CD14-positive monocyte (primary cell): ENCODE results near the gene EVX2. TPM values are rescaled to one million over a fixed set of nuclear protein-coding genes. Genes with fewer than 3 reads are reported as not detected.

Experiments
- DNase-seq, 3 donors: peaks; one replicate each; pipeline ENCODE4 v3.0.0-alpha.2; 2011 to 2022
- H2AFZ ChIP-seq: 2 replicates; pipeline ENCODE4 v1.6.0; 2012; ENCODE audit warnings: mild to moderate bottlenecking, low read depth, low read length, inconsistent platforms; ENCODE audit not compliant: insufficient read depth, poor library complexity, severe bottlenecking
- H3K27ac ChIP-seq, 2 donors: 1 replicate in 1 of 2; 2 replicates in 1 of 2; pipeline ENCODE4 v1.5.1; 2012 to 2013; ENCODE audit warnings: low read length in 2 of 2, control low read depth in 1 of 2, inconsistent platforms in 1 of 2, low read depth in 1 of 2, mild to moderate bottlenecking in 1 of 2
- H3K27me3 ChIP-seq, 2 donors: one replicate each; pipeline versions ENCODE4 v1.6.0 to v1.6.1; 2011 to 2013; ENCODE audit warnings: low read length in 2 of 2; ENCODE audit not compliant: control insufficient read depth in 2 of 2, insufficient read depth in 2 of 2
- H3K36me3 ChIP-seq, 2 donors: replicated peaks in 1 of 2; 1 replicate in 1 of 2; 2 replicates in 1 of 2; pipeline versions ENCODE4 v1.5.1 to v1.6.1; 2012 to 2013; ENCODE audit warnings: low read length in 2 of 2, control low read depth in 1 of 2, inconsistent platforms in 1 of 2, mild to moderate bottlenecking in 1 of 2; ENCODE audit not compliant: insufficient read depth in 2 of 2, control insufficient read depth in 1 of 2
- H3K4me1 ChIP-seq, 2 donors: 1 replicate in 1 of 2; 2 replicates in 1 of 2; pipeline versions ENCODE4 v1.5.1 to v1.6.1; 2012 to 2013; ENCODE audit warnings: low read length in 2 of 2, control low read depth in 1 of 2, inconsistent platforms in 1 of 2, mild to moderate bottlenecking in 1 of 2, moderate library complexity in 1 of 2; ENCODE audit not compliant: insufficient read depth in 2 of 2, control insufficient read depth in 1 of 2
- H3K4me2 ChIP-seq: replicated peaks from 2 replicates; pipeline ENCODE3; 2012; ENCODE audit warnings: low read length, moderate library complexity, mild to moderate bottlenecking; ENCODE audit not compliant: poor library complexity, severe bottlenecking; ENCODE audit errors: extremely low read depth
- H3K4me3 ChIP-seq, 3 experiments: fragments of 200-600 bp in 1 of 3; sonication (generic) in 1 of 3; replicated peaks in 1 of 3; 1 replicate in 2 of 3; 2 replicates in 1 of 3; pipeline ENCODE4 v1.5.1; 2011 to 2013; ENCODE audit warnings: low read length in 3 of 3, mild to moderate bottlenecking in 3 of 3, control low read depth in 2 of 3, low read depth in 2 of 3, inconsistent platforms in 1 of 3, moderate library complexity in 1 of 3
- H3K79me2 ChIP-seq: 2 replicates; pipeline ENCODE4 v1.6.0; 2012; ENCODE audit warnings: mild to moderate bottlenecking, control low read depth, inconsistent platforms, low read length, moderate library complexity; ENCODE audit not compliant: insufficient read depth
- H3K9ac ChIP-seq: 2 replicates; pipeline ENCODE4 v1.6.0; 2017; ENCODE audit warnings: low read length, mild to moderate bottlenecking; ENCODE audit not compliant: insufficient read depth, poor library complexity, severe bottlenecking
- H3K9me3 ChIP-seq, 2 donors: replicated peaks in 1 of 2; 1 replicate in 1 of 2; 2 replicates in 1 of 2; pipeline versions ENCODE4 v1.5.1 to v1.6.1; 2012 to 2013; ENCODE audit warnings: low read length in 2 of 2, control low read depth in 1 of 2; ENCODE audit not compliant: control insufficient read depth in 1 of 2, insufficient read depth in 1 of 2
- H4K20me1 ChIP-seq: 2 replicates; pipeline ENCODE4 v1.6.0; 2012; ENCODE audit warnings: mild to moderate bottlenecking, low read length, control low read depth, moderate library complexity; ENCODE audit not compliant: insufficient read depth
- H3K27ac Mint-ChIP-seq, 7 donors: one replicate each; pipeline ENCODE4 v1.8.0; 2020; ENCODE audit warnings: mild to moderate bottlenecking in 7 of 7, mixed read lengths in 7 of 7, moderate library complexity in 6 of 7, inconsistent platforms in 2 of 7
- H3K27me3 Mint-ChIP-seq, 3 donors: one replicate each; pipeline ENCODE4 v1.8.0; 2021 to 2022; ENCODE audit warnings: low read depth in 3 of 3, mild to moderate bottlenecking in 3 of 3, mixed read lengths in 3 of 3, moderate library complexity in 3 of 3, inconsistent platforms in 1 of 3
- H3K36me3 Mint-ChIP-seq, 2 donors: one replicate each; pipeline ENCODE4 v1.8.0; 2020; ENCODE audit warnings: mixed read lengths in 2 of 2, inconsistent platforms in 1 of 2, mild to moderate bottlenecking in 1 of 2
- H3K4me1 Mint-ChIP-seq: one replicate; pipeline ENCODE4 v1.8.0; 2020; ENCODE audit warnings: mild to moderate bottlenecking, mixed read lengths
- H3K4me3 Mint-ChIP-seq, 2 donors: one replicate each; pipeline ENCODE4 v1.8.0; 2020; ENCODE audit warnings: mild to moderate bottlenecking in 2 of 2, mixed read lengths in 2 of 2, moderate library complexity in 1 of 2
- H3K9me3 Mint-ChIP-seq, 7 donors: one replicate each; pipeline ENCODE4 v1.8.0; 2020 to 2022; ENCODE audit warnings: mixed read lengths in 7 of 7, mild to moderate bottlenecking in 6 of 7, moderate library complexity in 6 of 7, inconsistent platforms in 2 of 7
- CTCF ChIP-seq: fragments of 200-600 bp; IDR thresholded peaks from one replicate; pipeline ENCODE4 v1.8.0; 2022; ENCODE audit warnings: antibody characterized with exemption, mild to moderate bottlenecking
- WGBS: methylation state at CpG from one replicate; pipeline ENCODE4 v1.1.5; 2013; ENCODE audit warnings: missing lambda C conversion rate; ENCODE audit not compliant: insufficient coverage; 5-methylcytosine and 5-hydroxymethylcytosine counted together
- intact Hi-C, 2 donors: fragments of 100-400 bp; cut with micrococcal nuclease; formaldehyde crosslinking; loops; one replicate each; pipeline versions ENCODE4 v1.15.0 to v1.15.1; 2023
- polyA plus RNA-seq, 3 donors: library from polyadenylated mRNA; depleted of rRNA in 1 of 3; unstranded in 2 of 3; stranded (reverse) in 1 of 3; fragments of 300-500 nt in 2 of 3; fragments of >200 nt in 1 of 3; fragmentation: Illumina TruSeq in 2 of 3; gene quantifications; 1 replicate in 2 of 3; 2 replicates in 1 of 3; pipeline ENCODE4 v1.2.3, GENCODE V29; 2012 to 2021

The EVX2 gene
- polyA plus RNA-seq, 3 donors = not detected

DNA sequence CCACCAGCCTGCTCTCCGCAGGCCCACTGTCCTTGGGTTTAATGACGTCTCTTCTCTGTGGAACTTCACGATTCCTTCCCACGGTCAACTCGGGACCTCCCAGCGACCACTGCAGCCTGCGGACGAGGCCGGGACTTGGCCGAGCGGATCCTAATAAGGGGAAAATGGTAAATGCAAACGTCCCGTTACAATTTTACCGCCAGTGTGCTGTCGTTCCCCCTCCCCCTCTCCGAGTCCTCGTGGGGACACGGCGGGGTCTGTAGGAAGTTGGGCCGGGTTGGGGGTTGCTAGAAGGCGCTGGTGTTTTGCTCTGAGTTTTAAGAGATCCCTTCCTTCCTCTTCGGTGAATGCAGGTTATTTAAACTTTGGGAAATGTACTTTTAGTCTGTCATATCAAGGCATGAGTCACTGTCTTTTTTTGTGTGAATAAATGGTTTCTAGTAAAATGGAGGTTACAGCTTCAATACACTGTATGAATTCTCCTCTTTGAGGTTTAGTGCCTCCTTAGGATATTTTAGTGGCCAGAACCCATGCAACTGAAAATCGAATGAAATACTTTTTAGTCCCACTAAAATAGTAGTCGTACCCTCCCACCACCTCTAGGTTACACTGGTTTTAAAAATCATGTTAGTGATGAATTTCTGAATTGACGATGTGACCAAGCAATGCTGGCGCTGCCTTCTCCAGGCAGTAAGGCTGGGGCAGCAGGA, 25.6 kb upstream of the EVX2 start:
- DNase-seq = no peak

DNA sequence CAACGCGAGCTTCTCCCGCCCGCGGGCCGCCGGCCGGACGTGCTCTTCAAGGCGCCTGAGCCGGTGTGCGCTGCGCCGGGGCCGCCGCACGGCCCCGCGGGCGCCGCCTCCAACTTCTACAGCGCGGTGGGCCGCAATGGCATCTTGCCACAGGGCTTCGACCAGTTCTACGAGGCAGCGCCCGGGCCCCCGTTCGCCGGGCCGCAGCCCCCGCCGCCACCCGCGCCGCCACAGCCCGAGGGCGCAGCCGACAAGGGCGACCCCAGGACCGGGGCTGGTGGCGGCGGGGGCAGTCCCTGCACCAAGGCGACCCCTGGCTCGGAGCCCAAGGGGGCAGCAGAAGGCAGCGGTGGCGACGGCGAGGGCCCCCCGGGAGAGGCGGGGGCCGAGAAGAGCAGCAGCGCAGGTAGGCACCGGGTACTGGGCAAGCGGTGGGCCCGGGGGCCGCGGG, 24.0 kb upstream of the EVX2 start:
- 3% methylated on average over 45 of the region's 59 CpGs for WGBS
- Mint-ChIP-seq H3K9me3 (peaks cover 0 to 45% (median 26%) of the 10 kb centered on the region in 7 donors), H3K27me3 (peaks cover 89 to 98% (median 91%) of the 10 kb centered on the region in 3 donors), H3K36me3 (peaks cover 3 to 16% of the 10 kb centered on the region in 2 donors), H3K27ac (no peak overlapping the region), H3K4me1 (peaks cover 28% of the 10 kb centered on the region), H3K4me3 (no peak overlapping the region)
- no peak overlapping the region for H3K9ac ChIP-seq
- H3K79me2 ChIP-seq = no peaks in the 10 kb centered on the region
- DNase-seq = no peak
- no peaks in the 10 kb centered on the region for H3K36me3 ChIP-seq
- H2AFZ ChIP-seq = no peak overlapping the region
- peaks cover 6 to 12% of the 10 kb centered on the region in 2 donors for H3K4me1 ChIP-seq
- no peak overlapping the region for H3K4me2 ChIP-seq
- no peaks in the 10 kb centered on the region for H4K20me1 ChIP-seq
- H3K4me3 ChIP-seq = no peak overlapping the region
- no peak overlapping the region for H3K27ac ChIP-seq
- peaks cover 77 to 93% of the 10 kb centered on the region in 2 donors for H3K27me3 ChIP-seq
- H3K9me3 ChIP-seq = peaks cover 0 to 62% of the 10 kb centered on the region in 2 donors
- TF ChIP-seq CTCF = no peak
- intact Hi-C loops = no loop called here

More for the DNA sequence above, 25.6 kb upstream of the EVX2 start:
- Histone ChIP-seq H3K36me3 (no peaks in the 10 kb centered on the region), H3K4me2 (no peak overlapping the region), H3K4me1 (peaks cover 6 to 12% of the 10 kb centered on the region in 2 donors), H3K9ac (no peak overlapping the region), H4K20me1 (no peaks in the 10 kb centered on the region), H3K27me3 (peaks cover 77 to 93% of the 10 kb centered on the region in 2 donors), H3K4me3 (no peak overlapping the region), H3K79me2 (no peaks in the 10 kb centered on the region), H3K27ac (no peak overlapping the region), H3K9me3 (peaks cover 0 to 67% of the 10 kb centered on the region in 2 donors), H2AFZ (no peak overlapping the region)
- TF ChIP-seq CTCF = no peak
- peak overlapping the region in 1 of 2 donors; percentile 75 for H3K4me3 Mint-ChIP-seq
- intact Hi-C loops = no loop called here
- peaks cover 0 to 46% (median 28%) of the 10 kb centered on the region in 7 donors for H3K9me3 Mint-ChIP-seq
- H3K27ac Mint-ChIP-seq = no peak overlapping the region
- peaks cover 23% of the 10 kb centered on the region for H3K4me1 Mint-ChIP-seq
- 8% methylated on average over 5 of the region's 26 CpGs for WGBS
- peaks cover 3 to 14% of the 10 kb centered on the region in 2 donors for H3K36me3 Mint-ChIP-seq
- H3K27me3 Mint-ChIP-seq = peaks cover 89 to 98% (median 91%) of the 10 kb centered on the region in 3 donors
